HG02852 (cell line): ENCODE measurements around the gene NR0B2.

Experiments used
- ATAC-seq: cut with Tn5 transposase; IDR thresholded peaks from one replicate; pipeline ENCODE4 v1.9.1; 2021; ENCODE audit warnings: mild to moderate bottlenecking, moderate library complexity; ENCODE audit not compliant: unreplicated experiment

The NR0B2 gene

DNA sequence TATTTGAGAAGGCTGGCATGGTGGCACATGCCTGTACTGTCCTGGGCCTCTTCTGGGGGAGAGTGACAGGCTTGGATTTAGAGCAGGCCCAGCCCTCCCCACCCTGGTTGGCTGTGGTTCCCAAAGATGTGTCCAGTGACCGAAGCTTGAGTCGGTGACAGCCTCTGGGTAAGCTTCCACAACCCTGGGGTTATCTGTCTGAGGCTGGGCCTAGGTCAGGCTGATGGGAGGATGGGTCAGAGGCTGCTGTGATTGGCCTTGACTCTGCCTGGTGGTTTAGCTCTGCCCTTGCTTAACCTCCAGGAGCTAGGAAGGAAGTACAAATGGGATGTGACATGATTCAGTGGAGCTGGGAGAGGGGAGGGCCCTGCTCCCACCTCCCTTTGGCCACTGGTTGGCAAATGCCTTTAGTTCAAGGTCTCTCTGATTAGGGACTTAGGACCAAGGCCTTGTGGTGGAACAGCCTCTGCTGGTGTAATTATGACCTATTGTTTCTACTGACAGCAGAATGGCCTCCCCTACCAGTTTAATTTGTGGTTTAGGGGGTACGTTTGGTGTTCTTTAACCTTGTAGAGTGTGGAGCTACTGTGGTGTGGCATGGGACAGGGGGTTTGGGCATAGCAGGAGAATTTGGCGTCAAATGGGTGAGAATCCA is 24.4 kb upstream of the NR0B2 start:
- ATAC-seq, result no peak

DNA sequence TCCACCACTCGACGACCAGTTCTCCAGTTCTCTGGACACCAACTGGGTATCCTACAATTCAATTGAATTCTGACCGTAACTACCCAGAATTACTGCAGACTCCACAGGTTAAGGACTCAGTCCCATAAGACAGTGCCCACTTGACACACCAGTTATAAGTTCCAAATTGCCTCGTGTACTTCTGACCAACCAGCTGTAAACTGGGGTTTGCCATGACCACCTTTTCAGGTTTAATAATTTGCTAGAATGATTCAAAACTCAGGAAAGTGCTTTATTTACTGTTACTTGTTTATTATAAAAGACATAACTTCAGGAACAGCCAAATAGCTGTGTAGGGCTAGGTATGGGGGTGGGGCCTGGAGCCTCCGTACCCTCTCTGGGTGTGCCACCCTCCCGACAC is 23.0 kb upstream of the NR0B2 start:
- no peak for ATAC-seq

DNA sequence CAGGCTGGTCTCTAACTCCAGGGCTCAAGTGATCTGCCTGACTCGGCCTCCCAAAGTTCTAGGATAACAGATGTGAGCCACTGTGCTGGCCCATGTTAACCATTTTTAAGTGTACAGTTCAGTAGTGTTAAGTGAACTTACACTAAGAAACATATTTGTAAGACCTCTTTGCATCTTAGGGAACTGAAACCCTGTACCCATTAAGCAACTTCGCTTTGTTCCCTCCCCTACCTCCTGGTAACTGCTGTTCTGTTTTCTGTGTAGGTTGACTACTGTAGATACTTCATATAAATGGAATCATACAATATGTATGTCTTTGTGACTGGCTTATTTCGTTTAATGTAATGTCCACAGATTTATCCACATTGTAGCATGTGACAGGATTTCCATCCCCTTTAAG is 18.8 kb upstream of the NR0B2 start:
- ATAC-seq, result no peak

DNA sequence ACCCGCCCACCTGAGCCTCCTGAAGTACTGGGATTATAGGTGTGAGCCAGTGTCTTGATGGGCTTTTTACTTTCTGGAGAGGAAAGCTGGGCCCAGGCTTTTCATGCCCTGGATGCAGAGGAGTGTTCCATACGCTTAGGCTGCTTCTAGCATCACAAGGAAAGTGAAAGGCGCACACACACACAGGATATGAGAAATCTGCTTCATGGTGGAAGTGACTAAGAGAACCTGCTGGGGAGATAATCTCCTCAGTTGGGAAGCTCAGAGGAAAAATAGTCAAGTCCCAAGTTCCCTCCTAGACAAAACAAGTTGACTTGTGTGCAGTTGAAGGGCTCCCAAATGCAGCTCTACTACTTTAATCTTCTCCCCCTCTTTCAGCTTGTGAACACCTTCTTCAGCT is 9.9 kb upstream of the NR0B2 start:
- no peak for ATAC-seq

DNA sequence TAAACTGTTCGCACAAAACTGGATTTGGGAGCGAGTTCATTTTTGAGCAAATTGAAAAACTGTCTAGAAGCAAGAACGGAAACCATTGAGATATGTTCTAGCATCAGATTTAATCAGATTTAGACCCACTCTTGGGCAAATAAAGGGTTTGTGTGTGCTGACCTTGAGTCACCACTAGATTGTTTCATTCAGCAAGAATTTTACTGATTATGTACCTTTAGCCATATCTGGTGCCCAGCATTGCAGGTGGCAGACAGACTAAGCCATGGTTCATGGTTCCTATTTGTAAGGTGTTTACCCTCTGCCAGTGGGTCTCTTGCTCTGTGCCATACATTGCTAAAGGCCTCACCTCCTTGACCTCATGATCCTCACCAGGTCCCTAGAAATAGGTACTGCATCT is 9.1 kb upstream of the NR0B2 start:
- no peak for ATAC-seq

DNA sequence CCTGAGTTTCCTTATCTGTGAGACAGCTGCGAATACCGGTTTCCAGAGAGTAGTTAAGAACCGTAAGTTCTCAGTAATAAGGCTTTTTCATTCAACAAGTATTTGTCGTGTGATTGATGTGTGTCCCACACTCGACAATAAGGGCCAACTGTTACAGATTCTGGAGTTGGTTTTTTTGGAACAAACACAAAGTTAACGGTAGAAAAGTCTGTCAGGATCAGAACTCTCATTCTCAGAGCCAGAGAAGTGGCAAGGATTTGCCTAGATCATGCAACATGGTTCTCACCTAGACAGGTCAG is 8.6 kb upstream of the NR0B2 start:
- ATAC-seq, result no peak

DNA sequence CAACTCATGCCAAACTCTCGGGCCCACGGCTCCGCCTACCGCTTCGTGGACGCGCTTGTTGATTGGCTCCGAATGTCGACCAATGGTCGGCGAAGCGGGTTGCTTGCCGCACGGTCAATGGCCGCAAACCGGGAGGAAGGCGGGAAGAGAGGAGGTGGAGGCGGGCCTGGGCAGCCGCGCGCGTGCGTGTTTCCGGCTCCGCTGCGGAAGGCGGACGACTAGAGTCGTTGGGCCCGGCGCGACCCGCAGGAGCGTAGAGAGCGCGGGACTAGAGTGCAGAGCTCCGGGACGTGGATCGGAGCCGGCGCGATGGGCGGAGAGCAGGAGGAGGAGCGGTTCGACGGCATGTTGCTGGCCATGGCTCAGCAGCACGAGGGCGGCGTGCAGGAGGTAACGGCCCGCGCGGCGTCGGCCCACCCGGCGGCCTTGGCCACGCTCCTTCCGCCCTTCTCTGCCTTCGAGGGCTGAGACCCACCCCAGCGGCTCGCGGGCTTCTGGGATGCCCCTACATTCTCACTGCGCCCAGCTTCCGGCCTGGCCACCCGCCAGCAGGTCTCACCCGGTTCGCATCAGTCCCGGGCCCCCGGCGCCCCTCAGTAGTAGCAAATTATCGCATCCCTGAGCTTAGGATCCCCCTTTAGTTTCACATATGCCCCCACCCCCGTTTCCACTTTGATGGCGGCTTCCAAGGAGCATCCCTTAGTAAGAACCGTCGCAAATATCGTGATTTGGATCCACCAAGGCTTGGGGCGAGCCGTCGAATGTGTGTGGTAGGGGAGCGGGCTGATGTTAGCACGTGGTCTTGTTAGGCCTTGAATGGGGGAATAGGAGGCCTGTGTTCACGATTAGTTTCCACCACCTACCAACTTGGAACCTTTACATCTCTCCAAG is 8.0 kb upstream of the NR0B2 start, which contains the start of gene NUDC:
NUDC (plus strand) TSS at position 204 of the 891 bp plus-strand sequence; CDS start at position 310, 106 bp downstream.
- peak; percentile 97 for ATAC-seq

DNA sequence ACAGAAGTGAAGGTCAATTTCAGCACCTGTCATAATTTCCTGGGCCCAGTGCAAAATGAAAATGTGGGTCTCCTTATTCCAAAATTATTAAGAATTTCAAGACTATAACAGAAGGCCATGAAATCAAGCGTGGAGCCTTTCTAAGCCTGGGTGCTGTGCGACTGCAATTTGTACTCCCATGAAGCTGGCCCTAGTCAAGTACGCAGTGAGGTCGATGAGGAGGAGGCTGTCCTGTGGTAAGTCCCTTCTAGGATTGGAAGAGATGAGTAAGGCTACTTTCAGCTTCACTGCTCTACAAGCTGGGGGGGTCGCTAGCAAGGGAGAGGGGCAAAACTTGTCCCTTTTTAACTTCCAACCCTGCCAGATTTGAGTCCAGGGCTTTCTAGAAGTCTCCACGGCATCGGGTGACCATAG is 7.4 kb upstream of the NR0B2 start:
- no peak for ATAC-seq

DNA sequence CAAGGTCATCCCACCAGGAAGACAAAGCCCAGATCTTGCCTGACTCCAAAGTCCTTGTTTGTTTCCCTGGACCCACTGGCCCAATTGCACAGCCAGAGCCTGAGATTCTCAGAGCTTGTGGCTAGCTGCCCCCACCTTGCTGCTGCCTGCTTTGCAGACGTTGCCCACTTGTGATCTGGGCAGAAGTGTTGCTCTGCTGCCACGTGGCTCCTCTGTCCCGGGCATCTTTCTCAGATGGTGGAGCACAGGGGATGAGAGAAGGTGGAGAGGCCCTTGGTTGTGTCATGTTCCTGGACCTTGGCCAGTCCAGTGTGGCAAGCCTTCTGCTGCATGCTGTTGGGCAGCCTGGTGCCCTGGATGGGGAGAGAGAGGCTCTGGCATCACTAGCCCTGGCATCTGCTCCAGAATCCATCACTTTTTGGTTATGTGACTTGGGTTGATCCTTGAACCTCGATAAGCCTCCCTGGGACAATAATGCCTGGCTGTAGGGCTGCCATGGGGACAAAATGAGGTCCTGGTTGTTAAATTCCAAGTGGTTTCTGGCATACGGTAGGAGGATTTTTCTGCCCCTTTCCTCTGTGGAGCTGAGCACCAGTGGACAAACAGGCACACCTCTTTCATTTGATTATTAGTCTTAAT is 1.5 kb upstream of the NR0B2 start:
- no peak for ATAC-seq

DNA sequence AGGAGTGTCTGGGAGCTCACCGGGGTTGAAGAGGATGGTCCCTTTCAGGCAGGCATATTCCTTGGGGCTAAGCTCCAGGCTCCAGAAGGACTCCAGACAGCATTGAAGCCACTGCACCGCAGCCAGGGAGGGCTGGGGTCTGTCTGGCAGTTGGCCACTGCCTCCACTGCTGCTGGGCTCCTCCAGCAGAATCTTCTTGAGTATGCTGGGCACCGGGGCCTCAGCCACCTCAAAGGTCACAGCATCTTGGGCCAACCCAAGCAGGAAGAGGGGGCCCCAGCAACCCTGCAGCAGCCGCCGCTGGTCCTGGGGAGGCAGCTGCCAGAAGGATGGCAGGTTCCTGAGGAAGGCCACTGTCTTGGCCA is 404 bp downstream of the NR0B2 start:
- no peak for ATAC-seq

DNA sequence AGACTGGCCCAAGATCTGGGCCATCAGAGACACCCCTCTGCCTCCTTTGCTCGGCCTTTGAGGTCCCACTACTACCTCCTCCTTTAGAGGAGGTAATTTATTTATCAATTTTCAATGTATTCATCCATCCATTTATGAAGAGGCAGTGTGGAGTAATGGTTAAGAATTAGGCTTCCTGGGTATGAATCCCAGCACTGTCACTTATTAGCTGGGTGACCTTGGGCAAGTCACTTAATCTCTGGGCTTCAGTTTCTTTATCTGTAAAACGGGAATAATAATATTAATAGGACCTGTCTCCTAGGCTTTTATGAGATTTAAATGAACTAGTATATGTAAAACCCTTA is 1.7 kb downstream of the NR0B2 start:
- ATAC-seq, result no peak

DNA sequence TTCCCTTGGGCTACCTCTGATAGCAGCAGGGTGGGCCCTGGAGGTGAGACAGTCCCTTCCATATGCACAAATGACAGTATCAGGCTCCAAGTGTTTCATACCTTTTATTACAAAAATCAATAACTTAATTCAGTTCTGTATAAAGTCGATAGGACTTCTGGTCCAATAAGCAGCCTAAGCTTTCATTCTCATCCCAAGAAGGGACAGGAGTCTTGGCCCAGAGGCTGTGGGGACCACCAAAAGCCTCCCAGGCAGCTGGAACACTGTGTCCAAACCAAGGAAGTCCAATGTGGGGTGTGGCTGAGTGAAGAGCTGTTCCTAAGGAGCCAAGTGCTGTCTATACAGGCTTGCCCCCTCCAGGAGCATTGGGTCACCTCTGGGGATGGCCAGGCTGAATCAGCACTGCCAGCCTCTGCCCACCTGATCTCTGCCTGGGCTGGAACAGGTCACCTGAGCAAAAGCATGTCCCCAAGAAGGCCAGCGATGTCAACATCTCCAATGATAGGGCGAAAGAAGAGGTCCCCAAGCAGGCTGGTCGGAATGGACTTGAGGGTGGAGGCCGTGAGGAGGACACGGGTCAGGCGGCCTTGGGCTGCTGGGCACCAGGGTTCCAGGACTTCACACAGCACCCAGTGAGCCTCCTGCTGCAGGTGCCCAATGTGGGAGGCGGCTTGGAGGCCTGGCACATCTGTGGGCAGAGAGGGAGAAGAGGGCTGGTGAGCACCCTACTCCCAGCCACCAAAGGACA is 2.2 kb downstream of the NR0B2 start:
- no peak for ATAC-seq

DNA sequence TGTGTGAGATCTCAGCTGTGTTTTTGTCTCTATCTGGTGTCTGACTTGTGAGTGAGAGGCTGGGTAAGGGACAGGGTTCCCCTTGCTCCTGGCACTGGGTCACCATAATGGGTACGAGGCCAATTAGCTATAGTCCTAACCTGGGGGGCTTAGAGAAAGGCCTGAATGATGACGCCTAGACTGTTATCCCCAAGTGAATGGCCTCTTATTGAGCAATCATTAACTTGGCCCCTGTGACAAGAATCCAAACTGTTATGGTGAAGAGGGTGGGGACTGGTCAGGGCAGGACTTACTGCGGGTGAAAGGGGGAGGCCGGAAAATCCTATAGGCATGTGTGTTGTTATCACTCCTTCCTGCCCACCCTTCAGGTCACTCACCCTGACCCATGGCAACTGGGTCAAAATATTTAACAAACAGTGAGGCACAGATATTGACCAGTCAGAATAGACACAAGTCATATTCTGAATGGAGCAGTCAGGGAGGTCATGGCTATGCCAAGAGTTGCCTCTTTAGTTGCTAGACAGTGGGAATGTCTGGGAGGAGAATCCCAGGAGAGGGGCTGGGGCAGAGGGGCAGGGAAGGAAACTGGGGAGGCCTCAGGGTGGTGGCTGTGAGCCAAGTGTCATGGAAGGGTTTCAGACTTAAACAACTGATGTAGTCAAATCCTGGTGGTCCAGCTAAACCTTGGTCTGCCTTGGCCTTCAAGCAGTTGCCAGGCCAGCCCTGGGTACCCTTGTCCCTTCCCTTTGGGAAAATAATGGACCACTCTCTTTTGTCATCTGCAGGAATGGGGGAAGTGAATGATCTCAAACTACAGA is 3.2 kb downstream of the NR0B2 start:
- ATAC-seq, result no peak

DNA sequence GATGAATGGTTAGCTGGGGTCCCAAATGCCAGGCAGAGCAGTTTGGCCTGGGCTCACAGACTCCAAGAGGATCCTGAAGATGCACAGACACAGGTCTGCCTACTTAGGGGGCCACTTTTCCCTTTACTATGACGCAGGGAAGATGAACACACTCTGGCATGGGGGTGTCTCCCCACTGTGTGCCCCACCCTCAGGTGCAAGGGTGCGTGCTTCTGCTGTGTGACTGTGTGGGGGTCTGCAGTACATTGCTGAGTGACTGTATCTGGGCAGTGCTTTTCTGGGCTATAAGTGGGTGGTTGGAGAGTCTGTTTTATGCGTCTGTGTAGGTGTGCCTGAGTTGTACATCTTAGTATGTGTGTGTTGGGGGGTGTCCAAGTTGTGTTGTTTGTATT is 3.8 kb downstream of the NR0B2 start:
- no peak for ATAC-seq

DNA sequence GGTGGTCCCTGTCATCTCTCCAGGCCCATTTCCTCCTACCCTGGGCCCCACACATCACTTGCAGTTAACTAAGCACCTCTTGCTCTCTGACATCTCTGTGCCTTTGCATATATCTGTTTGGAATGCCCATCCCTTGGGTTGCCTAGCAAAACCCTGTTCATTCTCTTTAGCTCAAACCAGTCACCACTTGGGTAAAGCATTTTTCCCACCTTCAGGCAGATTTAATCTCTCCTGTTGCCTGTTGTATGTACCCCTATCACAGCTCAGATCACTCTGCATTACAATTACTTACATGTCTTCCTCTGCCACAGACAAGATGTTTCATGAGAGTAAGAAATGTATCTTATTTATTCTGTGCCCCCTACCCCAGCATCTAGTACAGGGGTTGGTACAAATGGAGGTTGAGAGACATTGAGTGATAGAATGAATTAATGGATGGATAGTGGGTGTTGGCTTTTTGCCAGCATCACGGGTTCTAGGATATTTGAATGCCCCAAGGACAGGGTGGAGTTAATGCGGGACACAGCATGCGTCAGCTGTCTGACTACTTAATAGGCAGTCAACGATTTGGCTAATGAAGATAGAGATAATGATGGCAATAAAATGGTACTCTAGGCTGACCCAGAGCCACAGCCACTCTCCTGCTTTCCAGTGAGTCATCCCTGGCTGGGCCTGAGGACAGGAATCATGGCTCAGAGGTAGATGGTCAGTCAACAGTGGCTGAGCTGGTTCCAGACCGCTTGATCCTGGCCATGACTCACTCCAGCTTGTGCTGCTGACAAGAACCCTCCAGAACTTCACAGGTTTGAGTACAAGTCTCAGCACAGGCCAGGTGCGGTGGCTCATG is 6.5 kb downstream of the NR0B2 start:
- ATAC-seq, result no peak

DNA sequence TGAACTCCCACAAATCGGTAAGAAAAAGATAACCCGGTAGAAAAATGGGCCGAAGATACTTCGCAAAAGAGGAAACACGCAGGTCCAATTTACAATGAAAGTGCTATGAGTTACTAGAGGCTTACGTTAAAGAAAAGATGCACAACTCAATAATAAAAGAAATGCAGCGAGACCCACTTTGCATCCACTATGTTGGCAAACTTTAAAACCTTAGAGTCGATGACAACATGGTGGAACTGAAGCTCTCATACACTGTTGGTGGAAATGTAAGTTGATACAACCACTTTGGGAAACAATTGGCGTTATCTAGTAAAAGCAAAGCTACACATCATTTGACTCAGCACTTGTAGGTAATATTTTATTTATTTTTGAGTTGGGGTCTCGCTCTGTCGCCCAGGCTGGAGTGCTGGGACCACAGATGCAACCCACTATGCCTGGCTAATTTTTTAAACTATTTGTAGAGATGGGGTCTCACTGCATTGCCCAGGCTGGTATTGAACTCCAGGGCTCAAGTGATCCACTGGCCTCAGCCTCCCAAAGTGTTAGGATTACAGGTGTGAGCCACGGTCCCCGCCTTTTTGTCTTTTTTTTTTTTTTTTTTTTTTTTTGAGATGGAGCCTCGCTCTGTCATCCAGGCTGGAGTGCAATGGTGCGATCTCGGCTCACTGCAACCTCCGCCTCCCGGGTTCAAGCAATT is 12.8 kb downstream of the NR0B2 start:
- no peak for ATAC-seq

DNA sequence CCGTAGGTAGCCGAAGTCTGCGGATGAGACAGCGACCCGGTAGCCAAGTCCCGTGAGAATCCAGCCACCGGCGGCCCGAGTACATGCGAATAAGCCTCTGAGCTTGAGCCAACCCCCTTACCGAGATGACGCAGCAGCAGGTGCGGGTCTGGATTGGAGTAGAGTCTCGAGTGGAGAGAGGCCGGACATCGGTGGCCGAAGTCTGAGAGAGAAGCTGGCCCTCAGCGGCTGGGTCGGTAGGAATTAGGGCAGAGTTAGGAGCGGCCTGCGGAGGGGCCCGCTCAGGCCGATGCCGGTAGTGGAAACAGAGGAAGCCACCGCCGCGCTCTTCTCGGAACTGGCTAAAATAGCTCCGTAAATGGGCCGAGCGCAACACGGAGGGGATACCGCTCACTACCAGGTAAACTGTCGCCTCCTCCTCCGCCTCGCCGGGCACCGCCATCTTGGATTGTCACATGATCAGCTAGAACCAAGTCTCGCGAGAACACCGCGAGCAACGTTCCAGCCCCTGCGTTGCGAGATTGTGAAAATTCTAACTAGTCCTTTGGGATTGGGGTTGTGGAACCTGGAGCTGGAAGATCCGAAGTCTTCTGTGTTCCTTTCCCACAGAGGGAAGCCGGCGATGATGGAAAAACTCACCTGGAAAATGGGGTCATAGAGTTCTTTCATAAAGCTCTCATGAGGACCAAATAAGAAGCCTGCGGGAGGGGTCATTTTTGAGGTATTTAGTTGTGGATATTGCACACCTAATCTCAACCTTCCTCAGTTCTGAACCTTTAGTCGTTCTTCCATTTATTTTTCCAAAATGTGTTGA is 13.6 kb downstream of the NR0B2 start, which contains the start of gene GPATCH3:
GPATCH3 (minus strand) TSS at position 467 of the 814 bp plus-strand sequence; CDS start at position 442, 25 bp downstream.
- peak; percentile 70 for ATAC-seq

DNA sequence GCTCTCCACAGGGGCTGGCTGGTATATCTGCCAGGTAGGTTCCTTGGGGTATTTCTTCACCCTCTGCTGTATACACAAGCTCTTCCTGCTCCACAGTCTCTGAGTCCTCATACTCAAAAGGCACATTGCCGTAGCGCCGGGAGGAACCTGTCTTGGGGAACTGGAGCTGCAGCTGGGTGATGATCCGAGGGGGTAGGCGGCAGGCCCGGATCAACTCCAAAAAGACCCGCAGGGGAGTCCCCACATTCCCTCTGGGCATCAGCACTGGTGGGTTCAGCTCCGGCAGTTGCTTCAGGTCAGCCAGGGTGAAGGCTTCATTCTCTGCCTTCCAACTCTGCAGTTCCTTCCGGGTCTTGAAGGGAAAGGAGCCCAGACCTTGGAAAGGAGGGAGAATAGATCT is 16.4 kb downstream of the NR0B2 start:
- no peak for ATAC-seq
